HG03469 (cell line): Measurements from ENCODE around the gene LRRC17.
A peak's percentile ranks its signal among the peaks of the same experiment; 100 is the strongest.

Experiments used
- ATAC-seq: cut with Tn5 transposase; IDR thresholded peaks from one replicate; pipeline ENCODE4 v1.9.1; 2021; ENCODE audit warnings: mild to moderate bottlenecking, moderate library complexity, moderate number of reproducible peaks; ENCODE audit not compliant: unreplicated experiment

The LRRC17 gene

GRCh38 chr7:102912742-102913141 is at the start of gene LRRC17:
Gene LRRC17 (plus strand): TSS chr7:102913000. CDS start chr7:102933914, 20,914 bp downstream.
- ATAC-seq = no peak

- no peak for ATAC-seq
Measured at GRCh38 chr7:102864958-102865357, 47.8 kb upstream of the LRRC17 start.

- ATAC-seq = no peak
Measured at GRCh38 chr7:102866535-102867215, 46.1 kb upstream of the LRRC17 start.

GRCh38 chr7:102869195-102869594 is 43.6 kb upstream of the LRRC17 start:
- no peak for ATAC-seq

GRCh38 chr7:102872460-102872859 is 40.3 kb upstream of the LRRC17 start:
- ATAC-seq = no peak

GRCh38 chr7:102873470-102874165 is 39.2 kb upstream of the LRRC17 start:
- ATAC-seq = peak; percentile 11

- peak; percentile 98 for ATAC-seq
Measured at GRCh38 chr7:102874166-102874829, 38.5 kb upstream of the LRRC17 start.

- ATAC-seq = no peak
Measured at GRCh38 chr7:102874966-102875365, 37.8 kb upstream of the LRRC17 start.

- ATAC-seq = no peak
Measured at GRCh38 chr7:102875700-102876295, 37.0 kb upstream of the LRRC17 start.

GRCh38 chr7:102883098-102883860 is 29.5 kb upstream of the LRRC17 start:
- ATAC-seq = no peak

- no peak for ATAC-seq
Measured at GRCh38 chr7:102888561-102889233, 24.1 kb upstream of the LRRC17 start.

GRCh38 chr7:102889851-102890250 is 22.9 kb upstream of the LRRC17 start:
- no peak for ATAC-seq

- no peak for ATAC-seq
Measured at GRCh38 chr7:102890292-102890970, 22.4 kb upstream of the LRRC17 start.

GRCh38 chr7:102890971-102891692 is 21.7 kb upstream of the LRRC17 start:
- ATAC-seq = no peak

GRCh38 chr7:102891693-102892261 is 21.0 kb upstream of the LRRC17 start:
- ATAC-seq = no peak

- ATAC-seq = no peak
Measured at GRCh38 chr7:102892631-102893278, 20.0 kb upstream of the LRRC17 start.

GRCh38 chr7:102895602-102896001 is 17.2 kb upstream of the LRRC17 start:
- ATAC-seq = no peak

GRCh38 chr7:102896585-102896984 is 16.2 kb upstream of the LRRC17 start:
- no peak for ATAC-seq
